SK-N-SH (cell line): ENCODE data around the gene KLHL35. TPM values are rescaled to one million over a fixed set of nuclear protein-coding genes. Genes with fewer than 3 reads are reported as not detected.

Experiments used
- polyA plus RNA-seq, 3 experiments: library from polyadenylated mRNA; depleted of rRNA; stranded (reverse); fragments of >200 nt; gene quantifications; 2 replicates each; pipeline ENCODE4 v1.2.3, GENCODE V29; 2012
- small RNA-seq, 7 experiments: library from RNA; depleted of rRNA; stranded (forward); fragments of <200 nt; gene quantifications; one replicate each; pipeline ENCODE3, GENCODE V24; 2012

Gene KLHL35
- polyA plus RNA-seq, 1 of the 3 experiments (the other 2 are of a cell fraction), result 1.7 TPM

Small RNA genes within 50 kb of the gene (small RNA-seq; reads per million reads assigned to genes)
- gene SNORD15A (0 reads per million in 7 experiments), gene SNORD15B (80.8 to 4,882 (median 231) reads per million in 7 experiments)

Other genes with a start within 250 kb of the KLHL35 start
- 0.03 TPM in 1 of 2 replicates, not detected in the other for gene TPBGL, start 192.4 kb downstream of the KLHL35 start, polyA plus RNA-seq (2012; rRNA removed)
- 6.7 and 7.0 TPM in 2 replicates for gene ARRB1, start 81.5 kb downstream of the KLHL35 start, polyA plus RNA-seq (2012; rRNA removed)
- gene RPS3, start 33.7 kb downstream of the KLHL35 start, polyA plus RNA-seq (2012; rRNA removed), result 4,220 and 4,540 TPM in 2 replicates
- 1.6 and 2.2 TPM in 2 replicates for gene GDPD5, start 92.7 kb upstream of the KLHL35 start, polyA plus RNA-seq (2012; rRNA removed)
- gene SERPINH1, start 129.1 kb upstream of the KLHL35 start, polyA plus RNA-seq (2012; rRNA removed), result 221 and 293 TPM in 2 replicates
- gene MAP6, start 235.8 kb upstream of the KLHL35 start, polyA plus RNA-seq (2012; rRNA removed), result 11.1 and 13.1 TPM in 2 replicates